22Rv1 (cell line): ENCODE data around the gene COA8.

Experiments
- H3K27ac ChIP-seq: fragments of 450-650 bp; 2 replicates; pipeline ENCODE4 v1.5.1; 2017
- ZFX ChIP-seq: fragments of 450-650 bp; IDR thresholded peaks from 2 replicates; pipeline ENCODE4 v1.6.1; 2017; ENCODE audit warnings: antibody characterized with exemption, borderline replicate concordance
- TF ChIP-seq, protein P1 (sequence below): fragments of 450-650 bp; IDR thresholded peaks from 2 replicates; pipeline ENCODE4 v1.5.1; 2017; ENCODE audit warnings: mild to moderate bottlenecking

The COA8 gene

DNA sequence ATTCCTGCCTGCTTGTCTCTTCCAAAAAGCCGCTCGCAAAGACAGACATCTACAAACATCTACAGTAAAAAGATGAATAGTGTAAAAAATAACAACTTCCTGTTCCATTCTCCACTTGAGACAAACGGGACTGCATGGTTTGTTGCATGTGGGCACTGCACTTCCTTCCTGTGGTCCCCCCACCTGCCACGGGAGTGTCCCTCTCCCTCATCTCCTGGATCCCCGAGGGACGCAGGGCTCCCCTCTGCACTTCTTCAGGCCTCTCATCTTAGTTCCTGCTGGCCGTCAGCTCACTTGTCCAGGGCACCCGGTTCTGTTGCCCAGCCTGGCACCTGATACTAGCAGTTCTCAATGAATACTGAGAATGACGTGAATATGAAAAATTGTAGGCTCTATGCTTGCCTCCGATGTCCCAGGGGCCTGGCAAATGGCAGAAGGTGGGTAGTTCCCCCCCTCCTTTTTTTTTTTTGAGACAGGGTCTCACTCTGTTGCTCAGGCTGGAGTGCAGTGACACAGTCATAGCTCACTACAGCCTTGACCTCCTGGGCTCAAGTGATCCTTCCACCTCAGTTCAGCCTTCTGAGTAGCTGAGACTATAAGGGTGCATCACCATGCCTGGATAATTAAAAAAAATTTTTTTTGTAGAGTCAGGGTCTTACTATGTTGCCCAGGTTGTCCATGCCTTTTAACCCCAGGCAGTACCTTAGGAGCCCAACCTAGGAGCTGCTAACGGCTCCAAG lies 62.8 kb downstream of the COA8 start:
- no peak overlapping the region for H3K27ac ChIP-seq
- no peak for TF ChIP-seq ZFX
- TF ChIP-seq, protein P1, sequence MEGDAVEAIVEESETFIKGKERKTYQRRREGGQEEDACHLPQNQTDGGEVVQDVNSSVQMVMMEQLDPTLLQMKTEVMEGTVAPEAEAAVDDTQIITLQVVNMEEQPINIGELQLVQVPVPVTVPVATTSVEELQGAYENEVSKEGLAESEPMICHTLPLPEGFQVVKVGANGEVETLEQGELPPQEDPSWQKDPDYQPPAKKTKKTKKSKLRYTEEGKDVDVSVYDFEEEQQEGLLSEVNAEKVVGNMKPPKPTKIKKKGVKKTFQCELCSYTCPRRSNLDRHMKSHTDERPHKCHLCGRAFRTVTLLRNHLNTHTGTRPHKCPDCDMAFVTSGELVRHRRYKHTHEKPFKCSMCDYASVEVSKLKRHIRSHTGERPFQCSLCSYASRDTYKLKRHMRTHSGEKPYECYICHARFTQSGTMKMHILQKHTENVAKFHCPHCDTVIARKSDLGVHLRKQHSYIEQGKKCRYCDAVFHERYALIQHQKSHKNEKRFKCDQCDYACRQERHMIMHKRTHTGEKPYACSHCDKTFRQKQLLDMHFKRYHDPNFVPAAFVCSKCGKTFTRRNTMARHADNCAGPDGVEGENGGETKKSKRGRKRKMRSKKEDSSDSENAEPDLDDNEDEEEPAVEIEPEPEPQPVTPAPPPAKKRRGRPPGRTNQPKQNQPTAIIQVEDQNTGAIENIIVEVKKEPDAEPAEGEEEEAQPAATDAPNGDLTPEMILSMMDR, result no peak

- H3K27ac ChIP-seq, result no peak overlapping the region
- TF ChIP-seq, protein P1, result no peak
- no peak for TF ChIP-seq ZFX
Observed at GRCh38 chr14:103626146-103626850, 63.5 kb downstream of the COA8 start.

DNA sequence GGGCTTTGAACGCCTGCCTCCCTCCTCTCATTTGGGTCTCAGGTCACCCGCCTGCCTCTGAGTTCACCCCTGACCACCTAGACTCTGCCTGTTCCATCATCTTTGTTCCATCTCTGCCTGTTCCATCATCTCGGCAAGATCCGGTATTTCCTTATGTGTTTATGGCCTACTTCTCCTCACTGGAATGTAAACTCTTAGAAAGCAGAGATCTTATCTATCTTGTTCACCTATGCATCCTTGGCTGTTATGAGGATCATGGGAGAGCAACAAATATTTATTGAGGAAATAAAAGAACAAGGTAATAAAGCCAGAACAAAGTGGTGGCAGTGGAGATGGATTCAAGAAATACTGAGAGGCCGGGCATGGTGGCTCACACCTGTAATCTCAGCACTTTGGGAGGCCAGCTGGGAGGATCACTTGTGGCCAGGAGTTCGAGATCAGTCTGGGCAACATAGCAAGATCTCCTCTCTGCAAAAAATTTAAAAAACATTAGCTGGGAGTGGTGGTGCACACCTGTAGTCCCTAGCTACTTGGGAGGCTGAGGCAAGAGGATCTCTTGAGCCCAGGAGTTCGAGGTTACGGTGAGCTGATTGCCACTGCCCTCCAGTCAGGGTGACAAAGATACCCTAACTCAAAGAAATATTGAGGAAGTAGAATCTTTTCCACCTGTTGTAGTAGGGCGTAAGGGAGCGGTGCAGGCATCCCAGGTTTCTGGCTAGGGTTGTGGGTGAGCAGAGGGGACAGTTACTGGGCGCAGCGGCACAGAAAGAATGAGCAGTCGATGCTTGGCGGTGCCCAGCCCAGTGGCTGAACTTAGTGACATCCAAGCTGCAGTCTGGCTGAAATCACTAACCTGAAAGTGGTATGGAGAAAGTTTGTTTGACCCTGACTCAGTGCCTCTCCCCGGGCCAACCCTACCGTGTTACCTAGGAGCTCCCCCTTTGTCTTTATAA lies 64.6 kb downstream of the COA8 start:
- no peak overlapping the region for H3K27ac ChIP-seq
- TF ChIP-seq, protein P1, result no peak
- TF ChIP-seq ZFX, result no peak

GRCh38 chr14:103628221-103628683 lies 65.5 kb downstream of the COA8 start:
- TF ChIP-seq, protein P1, result no peak
- TF ChIP-seq ZFX, result no peak
- peak overlapping the region; percentile 68 for H3K27ac ChIP-seq

GRCh38 chr14:103628684-103629502 lies 66.1 kb downstream of the COA8 start, which contains the start of gene KLC1:
Gene KLC1, plus strand, starts transcription at chr14:103629211. Its CDS starts 25,354 bp downstream, at chr14:103654565.
- TF ChIP-seq, protein P1, result peak; percentile 24; the same call in 1 of the 2 replicates
- no peak for TF ChIP-seq ZFX
- H3K27ac ChIP-seq, result peak within 1 kb of the TSS; percentile 68

GRCh38 chr14:103629503-103630121 lies 66.9 kb downstream of the COA8 start:
- no peak for TF ChIP-seq ZFX
- TF ChIP-seq, protein P1, result no peak
- peak overlapping the region; percentile 68 for H3K27ac ChIP-seq
